Mesothelial cell of epicardium (in vitro differentiated cells): ENCODE measurements around the gene ZNRD2. TPM values are rescaled to one million over a fixed set of nuclear protein-coding genes. Genes with fewer than 3 reads are reported as not detected.

ENCODE experiments used
- DNase-seq, 2 experiments: peaks; one replicate each; pipeline ENCODE4 v3.0.0; 2021; ENCODE audit warnings: low spot score in 2 of 2; ENCODE audit not compliant: unreplicated experiment in 2 of 2
- H3K27ac Mint-ChIP-seq: 2 replicates; pipeline ENCODE4 v1.8.0; 2021; ENCODE audit warnings: mixed read lengths
- H3K27me3 Mint-ChIP-seq: 2 replicates; pipeline ENCODE4 v1.8.0; 2021; ENCODE audit warnings: low read depth, mixed read lengths
- H3K36me3 Mint-ChIP-seq: 2 replicates; pipeline ENCODE4 v1.8.0; 2021; ENCODE audit warnings: mixed read lengths
- H3K4me1 Mint-ChIP-seq: 2 replicates; pipeline ENCODE4 v1.8.0; 2021; ENCODE audit warnings: mixed read lengths
- H3K4me3 Mint-ChIP-seq: 2 replicates; pipeline ENCODE4 v1.8.0; 2021; ENCODE audit warnings: mild to moderate bottlenecking, moderate library complexity, mixed read lengths
- H3K9me3 Mint-ChIP-seq: 2 replicates; pipeline ENCODE4 v1.8.0; 2021; ENCODE audit warnings: mixed read lengths
- CTCF ChIP-seq: fragments of 200-600 bp; sonication (generic); IDR thresholded peaks from one replicate; pipeline ENCODE4 v1.5.0; 2021; ENCODE audit warnings: antibody characterized with exemption; ENCODE audit not compliant: unreplicated experiment
- total RNA-seq: library from RNA; stranded (reverse); gene quantifications from 3 replicates; pipeline ENCODE4 v1.2.1, GENCODE V29; 2021

The ZNRD2 gene
- total RNA-seq, 1 donor from 2014 or later = 27.4 TPM

- Mint-ChIP-seq H3K9me3 (no peaks in the 10 kb centered on the region), H3K27ac (peak overlapping the region; percentile 100), H3K4me3 (peak overlapping the region; percentile 99), H3K4me1 (peaks cover 45% of the 10 kb centered on the region), H3K36me3 (no peaks in the 10 kb centered on the region), H3K27me3 (no peaks in the 10 kb centered on the region)
- no peak for DNase-seq
- no peak for TF ChIP-seq CTCF
Measured at GRCh38 chr11:65569164-65569972, 909 bp upstream of the ZNRD2 start.

DNA sequence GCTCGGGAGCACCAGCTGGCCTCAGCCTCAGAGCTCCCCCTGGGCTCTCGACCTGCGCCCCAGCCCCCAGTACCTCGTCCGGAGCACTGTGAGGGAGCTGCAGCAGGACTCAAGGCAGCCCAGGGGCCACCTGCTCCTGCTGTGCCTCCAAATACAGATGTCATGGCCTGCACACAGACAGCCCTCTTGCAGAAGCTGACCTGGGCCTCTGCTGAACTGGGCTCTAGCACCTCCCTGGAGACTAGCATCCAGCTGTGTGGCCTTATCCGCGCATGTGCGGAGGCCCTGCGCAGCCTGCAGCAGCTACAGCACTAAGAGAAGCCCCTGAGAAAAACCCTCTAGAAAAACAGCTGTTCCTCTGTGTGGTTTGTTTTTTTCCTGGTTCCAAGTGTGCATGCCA is 1.1 kb downstream of the ZNRD2 start:
- peak overlapping the region; percentile 99 for H3K4me3 Mint-ChIP-seq
- no peak for DNase-seq
- peaks cover 57% of the 10 kb centered on the region for H3K4me1 Mint-ChIP-seq
- TF ChIP-seq CTCF = no peak
- peak overlapping the region; percentile 98 for H3K27ac Mint-ChIP-seq
- H3K36me3 Mint-ChIP-seq = no peaks in the 10 kb centered on the region
- H3K9me3 Mint-ChIP-seq = no peaks in the 10 kb centered on the region
- peaks cover 7% of the 10 kb centered on the region for H3K27me3 Mint-ChIP-seq

GRCh38 chr11:65571940-65572339 is 1.7 kb downstream of the ZNRD2 start:
- peaks cover 62% of the 10 kb centered on the region for H3K4me1 Mint-ChIP-seq
- no peak for TF ChIP-seq CTCF
- no peak for DNase-seq
- no peaks in the 10 kb centered on the region for H3K9me3 Mint-ChIP-seq
- no peaks in the 10 kb centered on the region for H3K36me3 Mint-ChIP-seq
- peak overlapping the region; percentile 99 for H3K4me3 Mint-ChIP-seq
- peak overlapping the region; percentile 98 for H3K27ac Mint-ChIP-seq
- H3K27me3 Mint-ChIP-seq = peaks cover 9% of the 10 kb centered on the region

DNA sequence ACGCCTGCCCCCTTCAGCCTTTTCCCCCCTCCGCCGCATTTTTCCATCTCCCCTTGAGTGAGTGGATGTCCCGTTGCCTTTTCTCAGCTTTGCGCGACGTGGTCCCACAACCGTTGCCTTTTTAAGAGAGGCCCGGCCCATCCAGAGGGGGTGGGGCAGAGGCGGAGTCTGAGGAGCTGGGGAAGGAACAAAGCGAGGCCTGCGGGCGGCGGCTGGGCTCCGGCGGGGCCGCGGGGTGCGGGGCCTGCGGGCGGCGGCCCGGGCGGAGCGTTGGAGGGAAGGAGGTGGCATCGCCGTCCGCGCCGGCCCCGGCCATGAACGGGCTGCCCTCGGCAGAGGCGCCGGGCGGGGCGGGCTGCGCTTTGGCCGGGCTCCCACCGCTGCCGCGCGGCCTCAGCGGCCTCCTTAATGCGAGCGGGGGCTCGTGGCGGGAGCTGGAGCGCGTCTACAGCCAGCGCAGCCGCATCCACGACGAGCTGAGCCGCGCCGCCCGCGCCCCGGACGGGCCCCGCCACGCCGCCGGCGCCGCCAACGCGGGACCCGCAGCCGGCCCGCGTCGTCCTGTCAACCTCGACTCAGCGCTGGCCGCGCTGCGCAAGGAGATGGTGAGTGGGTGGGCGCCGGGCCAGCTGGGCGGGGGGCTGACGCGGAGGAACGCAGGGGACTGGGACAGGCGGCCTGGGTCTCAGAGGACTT is 2.2 kb downstream of the ZNRD2 start, which contains the start of gene FAM89B:
TSS of gene FAM89B (plus strand) at position 183 of the 696 bp plus-strand sequence. CDS start at position 315, 132 bp downstream.
- peak within 1 kb of the TSS; percentile 98 for H3K27ac Mint-ChIP-seq
- H3K4me3 Mint-ChIP-seq = peak within 1 kb of the TSS; percentile 99
- TF ChIP-seq CTCF = no peak
- peaks cover 62% of the 10 kb centered on the region for H3K4me1 Mint-ChIP-seq
- DNase-seq = peak; percentile 69 to 86
- H3K36me3 Mint-ChIP-seq = no peaks in the 10 kb centered on the region
- H3K9me3 Mint-ChIP-seq = no peaks in the 10 kb centered on the region
- peaks cover 9% of the 10 kb centered on the region for H3K27me3 Mint-ChIP-seq

DNA sequence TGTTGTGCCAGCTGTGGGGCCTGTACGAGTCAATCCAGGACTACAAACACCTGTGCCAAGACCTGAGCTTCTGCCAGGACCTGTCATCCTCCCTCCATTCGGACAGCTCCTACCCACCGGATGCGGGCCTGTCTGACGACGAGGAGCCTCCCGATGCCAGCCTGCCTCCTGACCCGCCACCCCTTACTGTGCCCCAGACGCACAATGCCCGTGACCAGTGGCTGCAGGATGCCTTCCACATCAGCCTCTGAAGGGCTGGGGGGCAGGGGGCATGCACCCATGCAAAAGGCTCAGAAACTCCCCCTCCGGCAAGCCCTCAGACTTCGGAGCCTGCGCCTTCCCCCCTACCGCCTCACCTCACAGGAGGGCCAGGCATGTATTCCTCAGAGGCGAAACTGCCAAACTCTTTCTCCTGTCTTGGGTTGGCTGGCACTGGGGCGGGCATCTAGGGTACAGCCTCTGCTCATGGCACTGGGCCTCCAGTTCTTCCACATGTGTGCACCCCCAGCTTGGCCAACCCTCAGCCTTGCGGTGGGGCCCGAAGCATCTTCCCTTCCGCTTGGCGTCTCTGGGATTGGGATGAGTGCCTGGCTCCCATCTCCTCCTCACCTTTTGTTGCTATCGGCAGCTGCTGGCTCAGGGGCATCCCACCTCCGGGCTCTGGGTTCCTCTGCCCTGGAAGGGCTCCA is 3.3 kb downstream of the ZNRD2 start:
- Mint-ChIP-seq H3K27me3 (peaks cover 9% of the 10 kb centered on the region), H3K4me3 (peak overlapping the region; percentile 74), H3K36me3 (no peaks in the 10 kb centered on the region), H3K9me3 (no peaks in the 10 kb centered on the region), H3K4me1 (peaks cover 61% of the 10 kb centered on the region), H3K27ac (peak overlapping the region; percentile 76)
- DNase-seq = no peak
- TF ChIP-seq CTCF = no peak
